CD4-positive, alpha-beta T cell treated with Interleukin-10 for 1 hour (primary cell): Measurements from ENCODE around the gene KRT7.
"Not testable (repeated sequence)": the region's sequence is repeated elsewhere in the genome, so short reads cannot be mapped to it uniquely, and the experiment has no call there.

Experiments used
- DNase-seq: peaks from one replicate; pipeline ENCODE4 v3.0.0-alpha.2; 2020

The KRT7 gene

GRCh38 chr12:52280796-52281560 lies 47.9 kb downstream of the KRT7 start:
- DNase-seq = no peak

- no peak for DNase-seq
These were observed 51.6 kb downstream of the KRT7 start for GRCh38 chr12:52284562-52285171.

GRCh38 chr12:52285172-52285745 lies 52.2 kb downstream of the KRT7 start:
- DNase-seq = no peak

- no peak for DNase-seq
These were observed 52.9 kb downstream of the KRT7 start for GRCh38 chr12:52285851-52286530.

GRCh38 chr12:52286857-52287785 lies 54.1 kb downstream of the KRT7 start:
- not testable (repeated sequence) for DNase-seq

- DNase-seq = not testable (repeated sequence)
These were observed 55.1 kb downstream of the KRT7 start for GRCh38 chr12:52287816-52288805.

GRCh38 chr12:52290483-52291134 lies 57.6 kb downstream of the KRT7 start:
- not testable (repeated sequence) for DNase-seq

- DNase-seq = no peak
These were observed 58.4 kb downstream of the KRT7 start, which contains the start of gene KRT81 for GRCh38 chr12:52291267-52291935. Gene KRT81 (minus strand): TSS chr12:52291534. CDS start chr12:52291465, 69 bp downstream.

- no peak for DNase-seq
These were observed 60.9 kb downstream of the KRT7 start for GRCh38 chr12:52293926-52294325.

- no peak for DNase-seq
These were observed 61.8 kb downstream of the KRT7 start for GRCh38 chr12:52294803-52295202.

GRCh38 chr12:52295663-52296062 lies 62.6 kb downstream of the KRT7 start:
- DNase-seq = no peak

GRCh38 chr12:52296572-52297215 lies 63.7 kb downstream of the KRT7 start:
- no peak for DNase-seq
